H9 (cell line): ENCODE measurements around the gene SCN8A. TPM values are rescaled to one million over a fixed set of nuclear protein-coding genes. Genes with fewer than 3 reads are reported as not detected.

Source experiments
- DNase-seq: peaks from one replicate; pipeline ENCODE4 v3.0.0-alpha.2; 2017
- H2AFZ ChIP-seq: one replicate; pipeline ENCODE4 v1.6.1; 2013; ENCODE audit warnings: mild to moderate bottlenecking, low read length, control low read depth, moderate library complexity
- H2AK5ac ChIP-seq: 2 replicates; pipeline ENCODE4 v1.6.1; 2013; ENCODE audit warnings: low read length, control low read depth, mixed read lengths; ENCODE audit not compliant: insufficient read length
- H2BK120ac ChIP-seq: one replicate; pipeline ENCODE4 v1.6.1; 2013; ENCODE audit warnings: low read depth, mild to moderate bottlenecking, low read length, control low read depth, inconsistent platforms; ENCODE audit not compliant: poor library complexity, severe bottlenecking
- H2BK12ac ChIP-seq: 2 replicates; pipeline ENCODE4 v1.6.1; 2013; ENCODE audit warnings: low read length, control low read depth, mixed read lengths, low read depth; ENCODE audit not compliant: insufficient read length
- H2BK15ac ChIP-seq: 2 replicates; pipeline ENCODE4 v1.6.1; 2013; ENCODE audit warnings: low read depth, low read length, control low read depth
- H2BK20ac ChIP-seq: one replicate; pipeline ENCODE4 v1.6.1; 2013; ENCODE audit warnings: low read depth, mild to moderate bottlenecking, low read length, control low read depth, inconsistent platforms; ENCODE audit not compliant: poor library complexity, severe bottlenecking
- H2BK5ac ChIP-seq: 2 replicates; pipeline ENCODE4 v1.6.1; 2013; ENCODE audit warnings: low read length, control low read depth, mixed read lengths; ENCODE audit not compliant: insufficient read length
- H3K14ac ChIP-seq: 2 replicates; pipeline ENCODE4 v1.6.1; 2013; ENCODE audit warnings: low read length, control low read depth; ENCODE audit not compliant: insufficient read depth
- H3K18ac ChIP-seq: 2 replicates; pipeline ENCODE4 v1.6.1; 2013; ENCODE audit warnings: low read depth, mild to moderate bottlenecking, mixed read lengths, low read length, control low read depth; ENCODE audit not compliant: insufficient read length
- H3K23ac ChIP-seq: 2 replicates; pipeline ENCODE4 v1.6.1; 2013; ENCODE audit warnings: low read length, control low read depth, mixed read lengths, low read depth; ENCODE audit not compliant: insufficient read length
- H3K23me2 ChIP-seq: 2 replicates; pipeline ENCODE4 v1.6.1; 2013; ENCODE audit warnings: low read depth, mild to moderate bottlenecking, mixed read lengths, low read length, control low read depth; ENCODE audit not compliant: insufficient read length, poor library complexity, severe bottlenecking
- H3K27ac ChIP-seq: 2 replicates; pipeline ENCODE4 v1.5.1; 2013; ENCODE audit warnings: low read length, control low read depth, mixed read lengths, low read depth; ENCODE audit not compliant: insufficient read length
- H3K27me3 ChIP-seq: 2 replicates; pipeline ENCODE4 v1.6.1; 2013; ENCODE audit warnings: low read length, control low read depth, inconsistent platforms; ENCODE audit not compliant: insufficient read depth
- H3K4ac ChIP-seq: 2 replicates; pipeline ENCODE4 v1.6.1; 2013; ENCODE audit warnings: low read depth, mild to moderate bottlenecking, control low read depth, inconsistent platforms, low read length, moderate library complexity
- H3K4me1 ChIP-seq: 2 replicates; pipeline ENCODE4 v1.6.1; 2013; ENCODE audit warnings: low read length, control low read depth, inconsistent platforms; ENCODE audit not compliant: insufficient read depth
- H3K4me2 ChIP-seq: 2 replicates; pipeline ENCODE4 v1.6.1; 2013; ENCODE audit warnings: low read length, control low read depth, mixed read lengths; ENCODE audit not compliant: insufficient read length, insufficient read depth
- H3K56ac ChIP-seq: 2 replicates; pipeline ENCODE4 v1.6.1; 2013; ENCODE audit warnings: low read depth, mild to moderate bottlenecking, mixed read lengths, low read length, control low read depth; ENCODE audit not compliant: insufficient read length
- H3K79me1 ChIP-seq: 2 replicates; pipeline ENCODE4 v1.6.1; 2013; ENCODE audit warnings: low read depth, mild to moderate bottlenecking, moderate library complexity, low read length, control low read depth, inconsistent platforms; ENCODE audit not compliant: insufficient read depth, poor library complexity, severe bottlenecking
- H3K79me2 ChIP-seq: 2 replicates; pipeline ENCODE4 v1.6.1; 2013; ENCODE audit warnings: low read length, control low read depth, inconsistent platforms; ENCODE audit not compliant: insufficient read depth
- H3K9ac ChIP-seq: 2 replicates; pipeline ENCODE4 v1.6.1; 2013; ENCODE audit warnings: low read length, control low read depth, mixed read lengths; ENCODE audit not compliant: insufficient read length; ENCODE audit errors: extremely low read depth
- H3K9me3 ChIP-seq: one replicate; pipeline ENCODE4 v1.6.1; 2013; ENCODE audit warnings: low read depth, low read length, inconsistent platforms; ENCODE audit not compliant: control insufficient read depth
- H3T11ph ChIP-seq: one replicate; pipeline ENCODE4 v1.6.1; 2013; ENCODE audit warnings: mild to moderate bottlenecking, low read length, control low read depth, inconsistent platforms
- H4K20me1 ChIP-seq: one replicate; pipeline ENCODE4 v1.6.1; 2013; ENCODE audit not compliant: control insufficient read depth, insufficient read length, insufficient read depth
- H4K5ac ChIP-seq: 2 replicates; pipeline ENCODE4 v1.6.1; 2013; ENCODE audit warnings: low read depth, mild to moderate bottlenecking, mixed read lengths, low read length, control low read depth; ENCODE audit not compliant: insufficient read length
- H4K8ac ChIP-seq: replicated peaks from 2 replicates; pipeline ENCODE4 v1.6.1; 2013; ENCODE audit warnings: low read length, control low read depth, mixed read lengths, low read depth; ENCODE audit not compliant: insufficient read length
- H4K91ac ChIP-seq: 2 replicates; pipeline ENCODE4 v1.6.1; 2013; ENCODE audit warnings: low read depth, mild to moderate bottlenecking, moderate library complexity, mixed read lengths, low read length, control low read depth; ENCODE audit not compliant: insufficient read length
- H3K27ac Mint-ChIP-seq, 3 experiments: 2 replicates in 2 of 3; 3 replicates in 1 of 3; pipeline ENCODE4 v1.8.0; 2020 to 2021; ENCODE audit warnings: mixed read lengths in 3 of 3, mild to moderate bottlenecking in 1 of 3, moderate library complexity in 1 of 3
- H3K27me3 Mint-ChIP-seq: 2 replicates; pipeline ENCODE4 v1.8.0; 2021; ENCODE audit warnings: low read depth, mild to moderate bottlenecking, moderate library complexity, mixed read lengths
- H3K36me3 Mint-ChIP-seq, 3 experiments: 2 replicates in 2 of 3; 3 replicates in 1 of 3; pipeline ENCODE4 v1.8.0; 2020 to 2021; ENCODE audit warnings: low read depth in 3 of 3, mixed read lengths in 3 of 3; ENCODE audit not compliant: insufficient read depth in 1 of 3
- H3K4me1 Mint-ChIP-seq, 2 experiments: 2 replicates each; pipeline ENCODE4 v1.8.0; 2020; ENCODE audit warnings: mixed read lengths in 2 of 2
- H3K4me3 Mint-ChIP-seq, 2 experiments: 2 replicates in 1 of 2; 3 replicates in 1 of 2; pipeline ENCODE4 v1.8.0; 2020 to 2021; ENCODE audit warnings: mild to moderate bottlenecking in 2 of 2, mixed read lengths in 2 of 2, moderate library complexity in 1 of 2
- H3K9me3 Mint-ChIP-seq, 2 experiments: 2 replicates in 1 of 2; 3 replicates in 1 of 2; pipeline ENCODE4 v1.8.0; 2020; ENCODE audit warnings: mild to moderate bottlenecking in 2 of 2, mixed read lengths in 2 of 2, moderate library complexity in 1 of 2
- CTCF ChIP-seq: fragments of 200-600 bp; sonication (generic); conservative IDR thresholded peaks from 3 replicates; pipeline ENCODE4 v1.8.0; 2021; ENCODE audit warnings: antibody characterized with exemption, mild to moderate bottlenecking
- WGBS: extraction: QIAGEN DNeasy Blood & Tissue Kit; methylation state at CpG from one replicate; pipeline ENCODE4 v1.1.7; 2013; ENCODE audit warnings: missing lambda C conversion rate, low lambda C conversion rate, mixed read lengths; ENCODE audit not compliant: insufficient read length; ENCODE audit errors: extremely low coverage; 5-methylcytosine and 5-hydroxymethylcytosine counted together
- total RNA-seq: library from RNA; stranded (reverse); gene quantifications from 2 replicates; pipeline ENCODE4 v1.2.1, GENCODE V29; 2021

SCN8A gene
- total RNA-seq, 1 experiment from 2014 or later, result 15.2 TPM

DNA sequence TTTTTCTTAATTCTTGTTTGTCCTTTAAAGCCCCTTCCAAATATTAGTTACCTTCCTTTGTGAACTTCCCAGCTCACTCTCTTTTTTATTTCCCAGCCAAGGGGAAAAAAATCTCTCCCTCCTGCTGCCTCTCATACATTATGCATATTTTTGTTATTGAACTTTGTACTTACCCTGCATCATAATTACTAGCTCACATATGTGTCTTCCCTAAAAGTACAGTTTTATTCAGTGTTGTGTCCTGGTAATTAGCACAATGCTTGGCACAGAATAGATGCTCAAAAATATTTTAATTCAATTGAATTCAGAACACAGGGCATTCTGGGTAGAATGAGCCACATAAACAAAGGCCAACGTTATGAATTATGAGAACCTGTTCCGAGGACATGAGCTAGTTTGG is 91.9 kb downstream of the SCN8A start:
- WGBS, result no CpG with 5 or more reads among the region's 2 CpGs
- Mint-ChIP-seq H3K27ac (peak overlapping the region in 1 of 3 experiments; percentile 69; a peak in 1 of 7 replicates), H3K4me1 (peaks cover 27 to 42% of the 10 kb centered on the region in 2 experiments), H3K4me3 (no peak overlapping the region), H3K36me3 (no peaks in the 10 kb centered on the region), H3K9me3 (no peaks in the 10 kb centered on the region), H3K27me3 (no peaks in the 10 kb centered on the region)
- Histone ChIP-seq H3K14ac (no peak overlapping the region), H3K27ac (no peak overlapping the region), H3K56ac (no peak overlapping the region), H3K4me2 (no peak overlapping the region), H3K18ac (no peak overlapping the region), H4K5ac (no peak overlapping the region), H2AFZ (no peak overlapping the region), H2AK5ac (no peak overlapping the region), H3K9ac (no peak overlapping the region), H2BK15ac (no peak overlapping the region), H3K27me3 (no peaks in the 10 kb centered on the region), H3K79me1 (no peaks in the 10 kb centered on the region), H3K4ac (no peak overlapping the region), H3T11ph (no peak overlapping the region), H2BK5ac (no peak overlapping the region), H3K9me3 (no peaks in the 10 kb centered on the region), H4K91ac (no peak overlapping the region), H4K8ac (no peak overlapping the region), H3K23ac (no peak overlapping the region), H3K23me2 (no peaks in the 10 kb centered on the region), H2BK12ac (no peak overlapping the region), H3K4me1 (peaks cover 2% of the 10 kb centered on the region; the same call in 1 of the 2 replicates), H3K79me2 (no peaks in the 10 kb centered on the region), H4K20me1 (no peaks in the 10 kb centered on the region), H2BK120ac (no peak overlapping the region), H2BK20ac (no peak overlapping the region)
- DNase-seq, result no peak
- TF ChIP-seq CTCF, result no peak
